Mucosa of rectum (tissue), 2 donors: ENCODE results near the gene TRIM66.

Experiments used
- H3K27ac ChIP-seq, 2 donors: one replicate each; pipeline ENCODE4 v1.7.0; 2013; ENCODE audit warnings: inconsistent platforms in 2 of 2, low read depth in 2 of 2, low read length in 2 of 2
- H3K27me3 ChIP-seq, 2 donors: one replicate each; pipeline ENCODE4 v1.7.0; 2013; ENCODE audit warnings: low read length in 2 of 2; ENCODE audit not compliant: control insufficient read depth in 2 of 2, insufficient read depth in 2 of 2
- H3K36me3 ChIP-seq, 2 donors: one replicate each; pipeline ENCODE4 v1.7.0; 2013; ENCODE audit warnings: low read length in 2 of 2; ENCODE audit not compliant: control insufficient read depth in 2 of 2, insufficient read depth in 2 of 2
- H3K4me1 ChIP-seq, 2 donors: one replicate each; pipeline ENCODE4 v1.7.0; 2013; ENCODE audit warnings: low read length in 2 of 2, mild to moderate bottlenecking in 1 of 2; ENCODE audit not compliant: control insufficient read depth in 2 of 2, insufficient read depth in 2 of 2
- H3K4me3 ChIP-seq, 2 donors: one replicate each; pipeline ENCODE4 v1.7.0; 2013; ENCODE audit warnings: low read length in 2 of 2
- H3K9ac ChIP-seq, 2 donors: one replicate each; pipeline ENCODE4 v1.7.0; 2013; ENCODE audit warnings: low read length in 2 of 2, low read depth in 1 of 2, mild to moderate bottlenecking in 1 of 2
- H3K9me3 ChIP-seq, 2 donors: one replicate each; pipeline ENCODE4 v1.7.0; 2013; ENCODE audit warnings: low read length in 2 of 2; ENCODE audit not compliant: control insufficient read depth in 2 of 2
- donor health status: healthy.
- donor health status: Normal muscosa, but diverticular disease.

TRIM66 gene

GRCh38 chr11:8615291-8616032, 67.0 kb downstream of the TRIM66 start:
- no peak overlapping the region for H3K9ac ChIP-seq
- H3K36me3 ChIP-seq = peaks cover 7 to 22% of the 10 kb centered on the region in 2 donors

DNA sequence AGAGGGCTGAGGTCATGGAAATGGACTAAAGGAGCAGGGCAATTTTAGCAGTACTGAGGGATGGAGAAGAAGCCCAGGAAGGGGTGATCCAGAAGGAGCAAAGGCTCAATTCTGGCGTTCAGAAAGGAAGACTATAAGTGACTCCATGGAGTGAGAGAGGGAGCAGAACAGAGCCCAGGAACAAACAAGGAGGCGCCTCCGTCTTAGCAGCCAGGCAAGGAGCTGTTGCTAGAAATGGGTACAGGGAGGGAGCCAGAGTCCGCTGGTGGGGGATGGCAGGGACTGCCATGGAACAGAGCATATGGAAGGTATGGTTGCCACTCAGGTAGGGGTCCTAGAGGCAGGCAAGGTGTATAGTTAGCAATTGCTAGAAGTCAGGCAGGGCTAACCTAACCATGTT, 68.0 kb downstream of the TRIM66 start:
- H3K27me3 ChIP-seq = no peaks in the 10 kb centered on the region
- H3K9me3 ChIP-seq = no peaks in the 10 kb centered on the region
- no peak overlapping the region for H3K9ac ChIP-seq
- H3K4me3 ChIP-seq = no peak overlapping the region
- no peak overlapping the region for H3K27ac ChIP-seq
- peaks cover 4 to 17% of the 10 kb centered on the region in 2 donors for H3K36me3 ChIP-seq
- no peaks in the 10 kb centered on the region for H3K4me1 ChIP-seq

More at GRCh38 chr11:8615291-8616032, 67.0 kb downstream of the TRIM66 start:
- no peak overlapping the region for H3K4me3 ChIP-seq
- H3K27me3 ChIP-seq = no peaks in the 10 kb centered on the region
- no peaks in the 10 kb centered on the region for H3K4me1 ChIP-seq
- no peaks in the 10 kb centered on the region for H3K9me3 ChIP-seq
- H3K27ac ChIP-seq = no peak overlapping the region

- H3K36me3 ChIP-seq = peaks cover 4 to 12% of the 10 kb centered on the region in 2 donors
- H3K27ac ChIP-seq = no peak overlapping the region
- no peaks in the 10 kb centered on the region for H3K9me3 ChIP-seq
- H3K4me1 ChIP-seq = no peaks in the 10 kb centered on the region
- H3K9ac ChIP-seq = no peak overlapping the region
- H3K27me3 ChIP-seq = no peaks in the 10 kb centered on the region
- H3K4me3 ChIP-seq = no peak overlapping the region
Measured at GRCh38 chr11:8613036-8613435, 69.4 kb downstream of the TRIM66 start.

DNA sequence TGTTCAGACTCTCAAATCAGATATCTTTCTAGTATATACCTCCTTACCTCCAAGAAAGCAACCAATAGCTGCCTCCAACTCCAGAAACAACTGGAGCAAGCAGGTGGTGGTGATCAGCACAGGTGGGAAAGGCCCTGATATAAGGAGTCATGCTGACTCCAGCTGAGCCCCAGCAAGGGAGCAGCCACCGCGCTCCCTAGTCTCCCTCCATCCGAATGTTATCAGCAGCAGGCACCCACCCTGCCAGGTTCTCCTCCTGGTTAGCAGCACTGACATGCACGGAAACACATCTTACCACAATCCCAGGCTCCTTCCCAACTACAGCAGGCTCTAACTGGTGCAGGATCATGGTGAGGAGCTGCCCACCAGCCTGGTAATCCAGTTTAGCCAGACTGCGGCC, 69.9 kb downstream of the TRIM66 start:
- Histone ChIP-seq H3K27me3 (no peaks in the 10 kb centered on the region), H3K36me3 (peaks cover 4 to 10% of the 10 kb centered on the region in 2 donors), H3K9ac (no peak overlapping the region), H3K4me3 (no peak overlapping the region), H3K9me3 (no peaks in the 10 kb centered on the region), H3K4me1 (no peaks in the 10 kb centered on the region), H3K27ac (no peak overlapping the region)

- H3K27ac ChIP-seq = no peak overlapping the region
- peaks cover 0 to 2% of the 10 kb centered on the region in 2 donors for H3K36me3 ChIP-seq
- no peaks in the 10 kb centered on the region for H3K4me1 ChIP-seq
- H3K9me3 ChIP-seq = no peaks in the 10 kb centered on the region
- H3K4me3 ChIP-seq = no peak overlapping the region
- H3K27me3 ChIP-seq = no peaks in the 10 kb centered on the region
- H3K9ac ChIP-seq = no peak overlapping the region
Measured at GRCh38 chr11:8610532-8611116, 71.8 kb downstream of the TRIM66 start.

- Histone ChIP-seq H3K9ac (no peak overlapping the region), H3K27ac (no peak overlapping the region), H3K4me3 (no peak overlapping the region), H3K9me3 (no peaks in the 10 kb centered on the region), H3K4me1 (no peaks in the 10 kb centered on the region), H3K36me3 (no peaks in the 10 kb centered on the region), H3K27me3 (no peaks in the 10 kb centered on the region)
Measured at GRCh38 chr11:8608652-8609051, 73.8 kb downstream of the TRIM66 start.

DNA sequence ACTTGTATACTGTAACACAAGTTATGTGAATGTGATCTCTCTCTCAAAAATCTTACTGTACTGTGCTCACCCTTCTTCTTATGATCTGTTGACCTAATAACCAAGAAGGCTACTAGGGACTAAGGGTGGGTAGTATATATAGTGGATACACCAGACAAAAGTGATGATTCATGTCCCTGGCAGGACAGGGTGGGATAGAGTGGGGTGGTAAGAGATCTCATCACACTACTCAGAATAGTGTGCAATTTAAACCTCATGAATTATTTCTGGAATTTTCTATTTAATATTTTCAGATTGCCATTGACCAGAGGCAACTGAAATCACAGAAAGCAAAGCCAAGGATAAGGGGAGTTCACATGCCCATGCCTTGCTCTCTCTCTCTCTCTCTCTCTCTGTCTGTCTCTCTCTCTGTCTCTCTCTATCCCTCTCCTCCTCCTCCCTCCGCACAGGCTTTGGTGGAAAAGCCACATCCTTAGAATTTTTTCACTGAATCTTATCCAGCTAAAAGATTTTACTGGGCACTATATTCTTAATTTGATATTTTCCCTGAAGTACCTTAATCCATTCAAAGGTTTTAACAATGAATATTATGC, 76.4 kb downstream of the TRIM66 start:
- H3K27me3 ChIP-seq = no peaks in the 10 kb centered on the region
- H3K9me3 ChIP-seq = no peaks in the 10 kb centered on the region
- no peaks in the 10 kb centered on the region for H3K4me1 ChIP-seq
- no peak overlapping the region for H3K9ac ChIP-seq
- no peak overlapping the region for H3K4me3 ChIP-seq
- no peaks in the 10 kb centered on the region for H3K36me3 ChIP-seq
- H3K27ac ChIP-seq = no peak overlapping the region

- Histone ChIP-seq H3K27me3 (no peaks in the 10 kb centered on the region), H3K4me1 (no peaks in the 10 kb centered on the region), H3K27ac (peak overlapping the region in 1 of 2 donors; percentile 20), H3K9ac (no peak overlapping the region), H3K36me3 (no peaks in the 10 kb centered on the region), H3K9me3 (no peaks in the 10 kb centered on the region), H3K4me3 (no peak overlapping the region)
Measured at GRCh38 chr11:8604078-8604723, 78.3 kb downstream of the TRIM66 start.

DNA sequence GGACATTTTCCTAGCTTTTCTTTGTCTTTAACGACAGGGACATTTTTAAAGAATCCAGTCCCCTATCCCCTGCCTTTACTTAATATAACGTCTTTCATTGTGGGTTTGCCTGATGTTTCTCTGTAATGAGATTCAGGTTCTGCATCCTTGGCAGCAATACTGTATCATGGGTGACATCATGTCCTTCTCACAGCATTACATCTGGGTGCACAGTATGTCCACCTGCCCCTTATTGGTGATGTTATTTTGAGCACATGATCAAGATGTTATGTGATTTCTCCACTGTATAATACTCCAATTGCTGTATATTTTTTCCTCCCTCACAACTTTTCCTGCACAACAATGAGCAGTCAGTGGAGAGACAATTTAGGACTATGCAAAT, 78.8 kb downstream of the TRIM66 start:
- no peak overlapping the region for H3K9ac ChIP-seq
- no peaks in the 10 kb centered on the region for H3K9me3 ChIP-seq
- no peaks in the 10 kb centered on the region for H3K36me3 ChIP-seq
- H3K27ac ChIP-seq = no peak overlapping the region
- no peaks in the 10 kb centered on the region for H3K4me1 ChIP-seq
- H3K27me3 ChIP-seq = no peaks in the 10 kb centered on the region
- no peak overlapping the region for H3K4me3 ChIP-seq
